T-cell (primary cell): ENCODE data around the gene SERPINE1. TPM values are rescaled to one million over a fixed set of nuclear protein-coding genes. Genes with fewer than 3 reads are reported as not detected.

Experiments used
- ATAC-seq, 4 experiments: fragments of 200-7000 bp in 3 of 4; fragments of 150-1000 bp in 1 of 4; cut with Tn5 transposase; replicated peaks in 1 of 4; 1 replicate in 3 of 4; 2 replicates in 1 of 4; pipeline ENCODE4 v1.10.0; 2021; ENCODE audit warnings: moderate library complexity in 3 of 4, mild to moderate bottlenecking in 2 of 4, moderate number of reproducible peaks in 1 of 4
- CTCF ChIA-PET, 2 donors: fragments of 300-600 bp; sonication (Branson Sonifier 250); formaldehyde crosslinking; loops; one replicate each; lab custom pipeline; 2022; ENCODE audit warnings: antibody characterized with exemption in 2 of 2; lab: Charles Lee
- POLR2A ChIA-PET, 2 donors: fragments of 300-600 bp; sonication (Branson Sonifier 250); formaldehyde crosslinking; loops; one replicate each; lab custom pipeline; 2022; ENCODE audit warnings: antibody characterized with exemption in 2 of 2; lab: Charles Lee
- DNase-seq, 35 experiments: peaks; one replicate each; pipeline versions ENCODE4 v3.0.0 to v3.0.0-alpha.2; 2013 to 2023
- H3K27ac ChIP-seq: one replicate; pipeline ENCODE4 v1.5.1; 2013; ENCODE audit warnings: low read length
- H3K27me3 ChIP-seq, 2 experiments: replicated peaks in 1 of 2; 1 replicate in 1 of 2; 2 replicates in 1 of 2; pipeline versions ENCODE4 v1.6.1 to v1.7.0; 2013; ENCODE audit warnings: low read length in 1 of 2, mixed read lengths in 1 of 2; ENCODE audit not compliant: control insufficient read depth in 2 of 2, insufficient read depth in 2 of 2; ENCODE audit errors: extremely low read depth in 1 of 2
- H3K36me3 ChIP-seq, 2 donors: 1 replicate in 1 of 2; 2 replicates in 1 of 2; pipeline versions ENCODE4 v1.6.1 to v1.7.0; 2013; ENCODE audit warnings: low read length in 1 of 2; ENCODE audit not compliant: control insufficient read depth in 2 of 2, insufficient read depth in 1 of 2; ENCODE audit errors: extremely low read depth in 1 of 2
- H3K4me1 ChIP-seq, 2 experiments: 1 replicate in 1 of 2; 2 replicates in 1 of 2; pipeline versions ENCODE4 v1.6.1 to v1.7.0; 2013; ENCODE audit warnings: low read length in 2 of 2, mixed read lengths in 1 of 2; ENCODE audit not compliant: insufficient read depth in 2 of 2, control insufficient read depth in 1 of 2; ENCODE audit errors: extremely low read depth in 1 of 2
- H3K4me3 ChIP-seq, 2 donors: 1 replicate in 1 of 2; 2 replicates in 1 of 2; pipeline versions ENCODE4 v1.5.1 to v1.7.0; 2013; ENCODE audit warnings: mild to moderate bottlenecking in 2 of 2, low read length in 1 of 2, moderate library complexity in 1 of 2; ENCODE audit not compliant: control insufficient read depth in 1 of 2; ENCODE audit errors: extremely low read depth in 1 of 2
- H3K9me3 ChIP-seq: 2 replicates; pipeline ENCODE4 v1.7.0; 2013
- H3K27ac Mint-ChIP-seq, 2 donors: one replicate each; pipeline ENCODE4 v1.8.0; 2020 to 2021; ENCODE audit warnings: mild to moderate bottlenecking in 2 of 2, mixed read lengths in 2 of 2
- H3K27me3 Mint-ChIP-seq, 2 donors: one replicate each; pipeline ENCODE4 v1.8.0; 2021 to 2022; ENCODE audit warnings: mixed read lengths in 2 of 2
- H3K36me3 Mint-ChIP-seq: one replicate; pipeline ENCODE4 v1.8.0; 2021; ENCODE audit warnings: mixed read lengths
- H3K4me1 Mint-ChIP-seq, 3 donors: one replicate each; pipeline ENCODE4 v1.8.0; 2020 to 2022; ENCODE audit warnings: mixed read lengths in 3 of 3, mild to moderate bottlenecking in 1 of 3
- H3K4me3 Mint-ChIP-seq, 3 donors: one replicate each; pipeline ENCODE4 v1.8.0; 2020 to 2022; ENCODE audit warnings: mild to moderate bottlenecking in 3 of 3, mixed read lengths in 3 of 3, moderate library complexity in 3 of 3
- H3K9me3 Mint-ChIP-seq, 3 donors: one replicate each; pipeline ENCODE4 v1.8.0; 2020 to 2022; ENCODE audit warnings: mixed read lengths in 3 of 3
- WGBS: methylation state at CpG from one replicate; pipeline ENCODE4 v1.1.5; 2013; ENCODE audit warnings: missing lambda C conversion rate; ENCODE audit not compliant: insufficient coverage; 5-methylcytosine and 5-hydroxymethylcytosine counted together
- total RNA-seq, 35 experiments: library from RNA in 6 of 35; stranded (reverse) in 6 of 35; fragments of 120-200 nt in 1 of 35; gene quantifications; one replicate each; pipeline versions ENCODE4 v1.2.1 to v1.2.4 and lab custom pipeline; 2013 to 2026

The SERPINE1 gene
- total RNA-seq, 5 donors from 2014 or later (not counting 1 experiment from before 2014, with no cell fraction given), result 0.18 to 0.79 (median 0.51) TPM; not detected in 1

GRCh38 chr7:101171442-101171837 is 44.5 kb downstream of the SERPINE1 start:
- no peaks in the 10 kb centered on the region for H3K36me3 Mint-ChIP-seq
- Histone ChIP-seq H3K27me3 (peaks cover 15 to 99% of the 10 kb centered on the region in 2 experiments), H3K27ac (no peak overlapping the region), H3K4me3 (peak overlapping the region in 1 of 2 donors; percentile 17), H3K4me1 (peaks cover 29 to 66% of the 10 kb centered on the region in 2 experiments), H3K36me3 (no peaks in the 10 kb centered on the region), H3K9me3 (no peaks in the 10 kb centered on the region)
- H3K27ac Mint-ChIP-seq, result peak overlapping the region in 1 of 2 donors; percentile 63
- H3K27me3 Mint-ChIP-seq, result peaks cover 73 to 86% of the 10 kb centered on the region in 2 donors
- H3K4me1 Mint-ChIP-seq, result peaks cover 59 to 74% (median 72%) of the 10 kb centered on the region in 3 donors
- ChIA-PET CTCF (interaction anchor here (1.3 to 2.3 kb wide), 3 partner anchors 27 to 46 kb away, joined by 3 to 27 read pairs (median 6); partner anchors contain the start of gene ZNHIT1 (in 1 of the 2)), POLR2A (no interaction called here)
- DNase-seq (no peak), ATAC-seq (no peak)
- H3K9me3 Mint-ChIP-seq, result no peaks in the 10 kb centered on the region
- WGBS, result 13% methylated on average over 2 of the region's 13 CpGs
- H3K4me3 Mint-ChIP-seq, result peak overlapping the region in 2 of 3 donors; percentile 3 to 74

DNA sequence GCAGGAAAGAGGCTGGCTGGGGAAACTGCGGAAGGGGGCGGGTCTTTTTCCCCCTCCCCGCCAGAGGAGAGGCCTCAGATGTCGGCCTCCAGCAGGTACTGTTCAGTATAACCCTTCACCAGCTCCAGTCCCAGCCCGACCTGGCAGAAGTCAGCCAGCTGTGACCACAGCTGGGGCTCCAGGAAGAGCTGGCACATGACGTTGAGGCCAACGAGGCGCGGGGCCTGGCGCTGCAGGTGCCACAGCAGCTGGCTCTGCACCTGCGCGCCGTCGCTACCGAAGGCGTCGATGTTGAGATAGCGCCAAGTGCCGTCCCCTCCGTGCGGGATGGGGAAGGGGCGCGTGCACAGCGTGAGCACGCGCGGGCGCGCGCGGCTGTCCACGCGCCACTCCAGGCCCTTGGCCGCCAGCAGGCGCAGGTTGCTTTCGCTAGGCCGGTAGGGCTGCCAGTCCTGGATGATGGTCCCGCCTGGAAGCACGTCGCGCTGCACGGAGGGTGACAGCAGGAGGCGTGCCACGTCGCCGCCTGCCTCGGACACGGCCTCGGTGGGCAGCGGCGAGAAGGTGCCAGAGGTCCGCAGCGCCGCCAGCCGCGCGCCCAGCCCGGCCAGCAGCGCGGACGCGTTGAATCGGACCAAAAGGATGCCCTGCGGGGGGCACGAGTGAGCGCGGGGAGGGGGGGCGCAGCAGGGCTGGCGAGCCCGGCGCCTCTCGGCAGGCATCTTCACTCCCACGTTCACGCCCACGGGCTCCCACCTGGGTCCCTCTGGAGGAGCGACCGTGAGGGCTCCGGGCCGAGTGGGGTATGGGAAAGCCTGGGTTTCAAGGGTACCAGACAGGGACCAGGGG is 45.3 kb downstream of the SERPINE1 start:
- H3K4me1 ChIP-seq, result peaks cover 25 to 58% of the 10 kb centered on the region in 2 experiments
- Mint-ChIP-seq H3K27me3 (peaks cover 76 to 87% of the 10 kb centered on the region in 2 donors), H3K4me1 (peaks cover 54 to 68% (median 66%) of the 10 kb centered on the region in 3 donors), H3K9me3 (no peaks in the 10 kb centered on the region), H3K4me3 (peak overlapping the region in 1 of 3 donors; percentile 74), H3K27ac (no peak overlapping the region), H3K36me3 (no peaks in the 10 kb centered on the region)
- WGBS, result 6% methylated on average over 71 of the region's 79 CpGs
- H3K36me3 ChIP-seq, result no peaks in the 10 kb centered on the region
- no peaks in the 10 kb centered on the region for H3K9me3 ChIP-seq
- no peak overlapping the region for H3K27ac ChIP-seq
- DNase-seq (peak in 1 of 35 experiments; percentile 42), ATAC-seq (peak in 1 of 4 experiments; percentile 23)
- H3K27me3 ChIP-seq, result peaks cover 15 to 95% of the 10 kb centered on the region in 2 experiments
- POLR2A ChIA-PET, result no interaction called here
- CTCF ChIA-PET, result interaction anchor here (1.7 to 2.3 kb wide), 2 partner anchors 28 kb away, joined by 6 to 27 read pairs; no protein-coding TSS in a partner anchor
- H3K4me3 ChIP-seq, result peak overlapping the region in 1 of 2 donors; percentile 48

GRCh38 chr7:101172854-101173751 is 46.2 kb downstream of the SERPINE1 start:
- Mint-ChIP-seq H3K4me3 (peak overlapping the region in 1 of 3 donors; percentile 74), H3K36me3 (no peaks in the 10 kb centered on the region), H3K27ac (no peak overlapping the region), H3K9me3 (no peaks in the 10 kb centered on the region), H3K27me3 (peaks cover 75 to 87% of the 10 kb centered on the region in 2 donors), H3K4me1 (peaks cover 54 to 63% (median 59%) of the 10 kb centered on the region in 3 donors)
- peaks cover 25 to 56% of the 10 kb centered on the region in 2 experiments for H3K4me1 ChIP-seq
- H3K9me3 ChIP-seq, result no peaks in the 10 kb centered on the region
- peak overlapping the region in 1 of 2 donors; percentile 48 for H3K4me3 ChIP-seq
- ChIA-PET CTCF (interaction anchor here in 1 of 2 donors (1.4 to 1.6 kb wide), 3 partner anchors 19 to 71 kb away, joined by 4 to 17 read pairs (median 6); partner anchors contain the start of gene FIS1), POLR2A (no interaction called here)
- H3K27me3 ChIP-seq, result peaks cover 12 to 95% of the 10 kb centered on the region in 2 experiments
- H3K27ac ChIP-seq, result no peak overlapping the region
- 6% methylated on average over 49 of the region's 53 CpGs for WGBS
- DNase-seq, result no peak
- H3K36me3 ChIP-seq, result no peaks in the 10 kb centered on the region
- ATAC-seq, result no peak

DNA sequence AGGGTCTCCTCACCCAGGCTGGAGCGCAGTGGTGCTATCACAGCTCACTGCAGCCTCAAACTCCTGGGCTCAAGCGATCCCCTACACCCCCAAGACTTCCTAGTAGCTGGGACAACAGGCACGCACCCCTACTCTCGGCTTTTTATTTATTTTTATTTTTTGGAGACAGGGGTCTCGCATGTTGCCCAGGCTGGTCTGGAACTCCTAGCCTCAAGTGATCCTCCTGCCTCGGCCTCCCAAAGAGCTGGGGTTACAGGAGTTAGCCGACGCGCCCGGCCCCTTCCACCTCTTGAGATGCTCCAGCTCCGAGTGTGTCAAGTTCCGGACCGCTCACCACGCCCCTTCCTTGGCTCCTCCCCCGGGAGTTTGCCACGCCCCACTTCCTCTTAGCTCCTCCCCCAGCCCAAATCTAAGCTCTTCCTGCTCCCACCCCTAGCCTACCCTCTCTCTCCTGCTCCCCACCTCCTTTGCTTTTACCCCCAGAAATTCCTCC is 46.9 kb downstream of the SERPINE1 start:
- DNase-seq, result peak in 34 of 35 experiments; percentile 27 to 76 (median 53)
- POLR2A ChIA-PET, result no interaction called here

DNA sequence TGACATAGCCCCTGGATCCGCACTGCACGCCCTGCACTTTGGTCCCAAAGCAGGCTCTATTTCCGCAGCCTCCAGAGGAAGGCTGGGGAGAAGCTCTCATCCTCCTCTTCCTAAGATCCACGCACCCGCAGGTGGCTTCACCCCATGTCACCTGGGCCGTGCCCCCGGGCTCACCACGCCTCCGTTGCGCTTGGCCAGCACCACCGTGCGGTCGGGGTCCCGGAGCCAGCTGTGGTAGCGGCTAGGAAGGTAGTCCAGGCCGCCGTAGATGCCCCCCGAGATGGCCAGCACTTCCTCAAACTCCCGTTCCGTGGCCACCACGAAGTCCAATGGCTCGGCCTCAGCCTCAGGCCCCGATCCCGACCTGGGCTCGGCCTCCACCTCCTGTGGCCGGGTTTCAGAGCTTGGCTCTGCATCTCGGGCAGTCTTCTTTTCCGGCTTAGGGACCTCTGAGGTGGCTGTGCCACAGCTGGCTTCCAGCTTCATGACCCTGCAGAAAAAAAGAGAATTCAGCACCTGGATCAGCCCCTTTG is 47.5 kb downstream of the SERPINE1 start:
- DNase-seq (no peak), ATAC-seq (no peak)
- H3K4me1 Mint-ChIP-seq, result peaks cover 49 to 58% (median 52%) of the 10 kb centered on the region in 3 donors
- Histone ChIP-seq H3K4me3 (no peak overlapping the region), H3K36me3 (no peaks in the 10 kb centered on the region), H3K27me3 (peaks cover 7 to 94% of the 10 kb centered on the region in 2 experiments), H3K4me1 (peaks cover 24 to 59% of the 10 kb centered on the region in 2 experiments), H3K27ac (no peak overlapping the region), H3K9me3 (no peaks in the 10 kb centered on the region)
- WGBS, result 12% methylated on average over 26 of the region's 28 CpGs
- no peak overlapping the region for H3K27ac Mint-ChIP-seq
- no peaks in the 10 kb centered on the region for H3K9me3 Mint-ChIP-seq
- H3K4me3 Mint-ChIP-seq, result peak overlapping the region in 2 of 3 donors; percentile 9 to 74
- H3K36me3 Mint-ChIP-seq, result no peaks in the 10 kb centered on the region
- ChIA-PET CTCF (interaction anchor here in 1 of 2 donors (0.6 to 1.6 kb wide), 5 partner anchors 9 to 70 kb away, joined by 3 to 17 read pairs (median 4); partner anchors contain the start of genes FIS1 and VGF), POLR2A (no interaction called here)
- H3K27me3 Mint-ChIP-seq, result peaks cover 70 to 85% of the 10 kb centered on the region in 2 donors

More for the DNA sequence above, 46.9 kb downstream of the SERPINE1 start:
- Histone ChIP-seq H3K9me3 (no peaks in the 10 kb centered on the region), H3K36me3 (no peaks in the 10 kb centered on the region), H3K27me3 (peaks cover 11 to 95% of the 10 kb centered on the region in 2 experiments), H3K27ac (no peak overlapping the region), H3K4me1 (peaks cover 25 to 56% of the 10 kb centered on the region in 2 experiments), H3K4me3 (peak overlapping the region in 1 of 2 donors; percentile 29)
- 4% methylated on average over 12 of the region's 16 CpGs for WGBS
- Mint-ChIP-seq H3K9me3 (no peaks in the 10 kb centered on the region), H3K27ac (no peak overlapping the region), H3K36me3 (no peaks in the 10 kb centered on the region), H3K4me1 (peaks cover 50 to 58% (median 54%) of the 10 kb centered on the region in 3 donors), H3K27me3 (peaks cover 70 to 85% of the 10 kb centered on the region in 2 donors), H3K4me3 (peak overlapping the region in 2 of 3 donors; percentile 9 to 74)
- CTCF ChIA-PET, result interaction anchor here in 1 of 2 donors (0.6 to 1.6 kb wide), 4 partner anchors 19 to 70 kb away, joined by 3 to 17 read pairs (median 5); partner anchors contain the start of gene FIS1
- ATAC-seq, result peak; percentile 61 to 70 (median 64)
